HG03095 (cell line): ENCODE data around the gene DPY19L1.
"Not testable (repeated sequence)": the region's sequence is repeated elsewhere in the genome, so short reads cannot be mapped to it uniquely, and the experiment has no call there.

Experiments
- ATAC-seq: cut with Tn5 transposase; IDR thresholded peaks from one replicate; pipeline ENCODE4 v1.9.1; 2021; ENCODE audit warnings: moderate library complexity; ENCODE audit not compliant: unreplicated experiment

The DPY19L1 gene

GRCh38 chr7:34991938-34992840 is 45.1 kb downstream of the DPY19L1 start:
- peak; percentile 74 for ATAC-seq

GRCh38 chr7:34988442-34989125 is 48.7 kb downstream of the DPY19L1 start:
- not testable (repeated sequence) for ATAC-seq

GRCh38 chr7:34985155-34985554 is 52.1 kb downstream of the DPY19L1 start:
- ATAC-seq = not testable (repeated sequence)

GRCh38 chr7:34984140-34984539 is 53.1 kb downstream of the DPY19L1 start:
- not testable (repeated sequence) for ATAC-seq

- no peak for ATAC-seq
These were observed 54.8 kb downstream of the DPY19L1 start for GRCh38 chr7:34982371-34983019.

GRCh38 chr7:34979124-34979523 is 58.2 kb downstream of the DPY19L1 start:
- not testable (repeated sequence) for ATAC-seq

GRCh38 chr7:34973400-34973760 is 63.9 kb downstream of the DPY19L1 start:
- ATAC-seq = no peak

- ATAC-seq = not testable (repeated sequence)
These were observed 64.4 kb downstream of the DPY19L1 start for GRCh38 chr7:34972739-34973399.

- not testable (repeated sequence) for ATAC-seq
These were observed 69.5 kb downstream of the DPY19L1 start for GRCh38 chr7:34967818-34968217.

GRCh38 chr7:34966504-34966903 is 70.8 kb downstream of the DPY19L1 start:
- ATAC-seq = not testable (repeated sequence)

GRCh38 chr7:34958021-34958420 is 79.3 kb downstream of the DPY19L1 start:
- ATAC-seq = no peak

- ATAC-seq = no peak
These were observed 84.5 kb downstream of the DPY19L1 start for GRCh38 chr7:34952822-34953221.

- ATAC-seq = no peak
These were observed 87.9 kb downstream of the DPY19L1 start for GRCh38 chr7:34949361-34949760.

GRCh38 chr7:34947427-34947826 is 89.9 kb downstream of the DPY19L1 start:
- ATAC-seq = not testable (repeated sequence)

- no peak for ATAC-seq
These were observed 90.8 kb downstream of the DPY19L1 start for GRCh38 chr7:34946486-34946885.

GRCh38 chr7:34945894-34946477 is 91.3 kb downstream of the DPY19L1 start:
- ATAC-seq = not testable (repeated sequence)

GRCh38 chr7:34939175-34939574 is 98.1 kb downstream of the DPY19L1 start:
- ATAC-seq = no peak

- ATAC-seq = not testable (repeated sequence)
These were observed 101.5 kb downstream of the DPY19L1 start for GRCh38 chr7:34935735-34936165.

GRCh38 chr7:34931739-34932138 is 105.5 kb downstream of the DPY19L1 start:
- ATAC-seq = no peak

- ATAC-seq = not testable (repeated sequence)
These were observed 107.5 kb downstream of the DPY19L1 start for GRCh38 chr7:34929783-34930182.
